DMS 273 (cell line): Measurements from ENCODE around the gene ANKRD45.
"Not testable (repeated sequence)": the region's sequence is repeated elsewhere in the genome, so short reads cannot be mapped to it uniquely, and the experiment has no call there.

Experiments
- DNase-seq: peaks from one replicate; lab custom pipeline; 2025; ENCODE audit not compliant: unreplicated experiment; lab: John Stamatoyannopoulos, UW

Gene ANKRD45

DNA sequence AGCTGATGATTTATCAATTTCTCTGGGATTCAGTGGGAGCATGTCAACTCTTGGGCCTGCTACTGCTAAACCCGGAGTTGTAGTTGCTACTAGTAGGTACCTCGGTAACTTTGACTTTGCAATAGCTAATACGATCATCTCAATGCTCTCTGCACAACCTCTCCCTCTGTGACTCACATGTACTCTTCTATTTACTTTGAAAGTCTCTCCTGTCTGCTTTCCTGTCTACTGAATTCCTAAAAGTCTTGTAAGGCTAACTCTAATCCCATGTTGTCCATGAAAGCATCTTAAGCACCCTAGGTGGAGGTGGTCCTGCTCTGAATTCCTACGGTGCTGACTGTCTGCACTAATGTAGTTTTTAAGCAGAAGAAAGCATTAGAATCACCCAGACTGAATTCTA lies 96.1 kb downstream of the ANKRD45 start:
- DNase-seq, result no peak

DNA sequence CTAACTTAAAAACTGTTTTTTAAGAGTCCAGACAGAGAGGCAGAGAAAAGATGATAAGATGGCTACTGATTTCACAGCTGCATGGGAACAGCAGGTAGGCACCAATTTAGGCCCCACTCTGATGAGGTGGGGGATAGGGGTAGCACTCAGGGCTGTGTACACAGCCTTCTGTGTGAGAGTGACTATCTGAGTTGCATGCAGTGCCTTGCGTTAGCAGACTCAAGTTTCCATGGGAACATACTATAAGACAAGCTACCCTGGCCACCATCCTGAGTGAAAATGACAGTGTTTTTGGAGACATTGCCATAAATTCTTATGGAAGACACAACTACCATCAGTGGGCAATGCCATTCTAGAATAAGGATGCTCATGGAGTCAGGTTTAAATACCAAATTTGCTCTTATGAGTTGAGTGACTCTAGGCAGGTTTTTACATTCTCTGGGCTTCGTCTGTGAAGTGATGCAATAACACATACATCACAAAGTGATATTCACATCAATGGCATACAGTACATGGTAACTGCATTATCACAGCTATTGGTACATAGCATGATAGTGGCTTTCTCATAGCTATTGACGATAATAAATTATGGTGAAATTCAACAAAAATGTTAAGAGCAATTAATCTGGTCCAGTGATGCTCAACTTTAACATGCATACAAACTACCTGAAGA lies 97.3 kb downstream of the ANKRD45 start:
- DNase-seq, result no peak

DNA sequence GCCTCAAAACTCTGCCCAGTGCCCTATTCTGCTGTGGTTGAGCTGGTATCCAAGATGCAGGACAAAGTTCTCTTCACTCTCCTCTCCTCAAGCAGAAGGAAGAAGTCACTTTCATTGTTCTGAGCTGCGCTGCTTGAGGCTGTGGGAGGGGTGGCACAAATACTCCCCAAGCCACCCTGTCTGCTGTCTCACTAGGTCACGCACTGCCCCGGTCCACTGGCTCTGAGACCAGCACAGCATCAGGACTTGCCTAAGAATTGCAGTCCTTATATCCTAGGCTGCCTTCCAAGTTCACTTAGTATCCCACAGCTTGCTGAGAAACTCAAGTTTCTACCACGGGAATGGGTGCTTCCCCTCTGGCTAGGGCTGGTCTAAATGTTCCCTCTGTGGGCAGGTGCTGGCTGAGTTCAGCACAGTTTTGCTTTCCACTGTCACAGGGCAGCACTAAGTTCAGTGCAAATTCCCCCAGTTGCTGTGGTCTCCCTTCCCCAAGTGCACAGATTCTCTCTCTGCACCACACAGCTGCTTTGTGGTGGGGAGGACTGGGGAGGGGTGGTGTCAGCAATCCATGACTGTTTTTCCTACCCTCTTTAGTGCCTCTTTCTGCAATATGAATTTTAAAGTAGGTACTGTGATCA lies 99.2 kb downstream of the ANKRD45 start:
- DNase-seq, result no peak

DNA sequence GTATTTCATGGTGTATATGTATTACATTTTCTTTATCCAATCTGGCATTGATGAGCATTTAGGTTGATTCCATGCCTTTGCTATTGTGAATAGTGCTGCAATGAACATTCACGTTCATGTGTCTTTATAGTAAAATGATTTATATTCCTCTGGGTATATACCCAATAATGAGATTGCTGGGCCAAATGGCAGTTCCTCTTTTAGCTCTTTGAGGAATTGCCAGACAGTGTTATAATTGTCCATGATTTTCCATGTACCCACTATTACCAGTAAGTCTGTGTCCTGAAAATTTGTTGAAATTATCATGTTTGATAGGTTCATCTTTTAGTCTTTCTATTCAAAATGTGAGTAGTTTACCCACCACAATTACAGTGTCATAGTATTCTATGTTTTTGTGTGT lies 101.2 kb downstream of the ANKRD45 start:
- no peak for DNase-seq

DNA sequence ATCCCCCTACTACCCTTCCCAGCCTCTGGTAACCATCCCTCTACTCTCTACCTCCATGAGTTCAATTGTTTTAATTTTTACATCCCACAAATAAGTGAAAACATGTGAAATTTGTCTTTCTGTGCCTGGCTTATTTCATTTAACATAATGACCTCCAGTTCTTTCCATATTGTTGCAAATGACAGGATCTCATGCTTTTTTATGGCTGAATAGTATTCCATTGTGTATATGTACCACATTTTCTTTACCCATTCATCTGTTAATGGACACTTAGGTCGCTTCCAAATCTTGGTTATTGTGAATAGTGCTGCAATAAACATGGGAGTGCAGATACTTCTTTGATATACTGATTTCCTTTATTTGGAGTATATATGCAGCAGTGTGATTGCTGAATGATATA lies 105.8 kb downstream of the ANKRD45 start:
- not testable (repeated sequence) for DNase-seq

DNA sequence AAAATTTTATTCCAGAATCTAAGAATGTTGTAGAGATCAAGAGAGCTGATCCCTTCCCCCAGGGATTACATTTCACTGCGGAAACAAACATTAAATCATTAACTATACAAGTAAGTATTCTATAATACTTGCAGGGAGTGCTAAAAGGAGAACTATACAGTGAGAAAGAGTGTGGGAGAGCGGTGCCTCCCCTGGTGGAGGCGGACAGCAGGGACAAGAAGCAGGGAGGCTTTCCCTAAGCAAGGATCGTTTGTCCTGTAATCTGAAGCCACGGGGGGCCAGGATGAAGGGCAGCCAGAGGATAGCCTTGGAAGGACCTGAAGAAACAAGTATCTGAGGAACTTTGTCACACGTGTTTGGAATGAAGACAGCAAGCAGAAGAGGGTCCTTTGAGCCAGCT lies 106.8 kb downstream of the ANKRD45 start:
- DNase-seq, result no peak

DNA sequence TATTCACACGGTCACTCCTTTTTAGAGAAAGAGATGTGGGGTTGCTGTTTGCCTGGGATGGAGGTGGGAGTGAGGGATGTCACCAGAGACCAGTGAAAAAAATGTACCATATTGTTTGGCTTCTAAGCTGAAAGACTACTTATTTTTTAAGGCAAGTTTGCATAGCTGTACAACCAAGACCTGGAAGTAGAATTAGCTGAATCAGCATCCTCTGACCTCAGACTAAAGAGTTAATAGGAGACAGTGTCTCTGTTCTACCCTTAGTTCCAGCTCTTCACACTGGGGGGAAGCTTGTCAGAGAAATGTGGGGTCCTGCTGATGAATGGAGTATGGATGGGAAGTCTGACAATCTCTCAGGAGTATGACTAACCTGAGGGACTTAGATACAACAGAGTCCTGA lies 108.4 kb downstream of the ANKRD45 start:
- no peak for DNase-seq

DNA sequence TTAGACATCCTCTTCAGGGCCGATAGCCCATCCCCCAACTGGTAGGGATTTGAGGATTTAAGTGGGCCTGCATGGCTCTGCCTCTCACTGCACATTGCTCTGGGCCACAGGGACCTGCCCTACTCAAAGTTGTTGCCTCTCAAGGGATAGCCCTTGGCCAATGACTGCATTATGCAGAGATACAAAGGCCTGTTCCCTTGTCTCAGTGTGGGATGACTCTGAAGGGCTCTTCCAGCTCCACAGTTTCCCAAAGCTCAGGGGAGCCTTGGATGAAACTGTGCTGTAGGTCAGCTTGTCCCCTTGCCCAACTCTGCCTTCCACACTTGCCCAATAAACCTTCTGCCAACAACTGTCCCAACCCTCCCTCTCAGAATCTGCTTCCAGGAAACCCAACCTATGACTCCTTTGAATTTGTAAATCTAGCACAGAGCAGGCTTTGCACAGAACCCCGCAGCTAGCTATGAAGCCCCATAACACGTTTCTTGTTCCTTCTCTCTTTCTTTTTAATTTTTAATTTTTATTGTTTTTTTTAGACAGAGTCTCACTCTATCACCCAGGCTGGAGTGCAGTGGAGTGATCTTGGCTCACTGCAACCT lies 109.3 kb downstream of the ANKRD45 start:
- DNase-seq, result no peak
